GM21717 (cell line): Measurements from ENCODE around the gene TP53TG3D.
"Not testable (repeated sequence)": the region's sequence is repeated elsewhere in the genome, so short reads cannot be mapped to it uniquely, and the experiment has no call there.

Experiments used
- ATAC-seq: cut with Tn5 transposase; IDR thresholded peaks from one replicate; pipeline ENCODE4 v1.9.1; 2021; ENCODE audit warnings: mild to moderate bottlenecking, moderate library complexity; ENCODE audit not compliant: unreplicated experiment

Gene TP53TG3D, protein sequence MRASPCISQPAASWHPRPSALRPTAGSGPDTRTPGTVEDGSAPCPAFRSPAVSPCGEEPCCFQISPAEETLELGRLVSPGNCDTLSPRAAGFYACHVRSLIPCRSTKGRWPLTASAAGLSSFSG

GRCh38 chr16:32252986-32253385 lies at the start of gene TP53TG3D:
Gene TP53TG3D (plus strand): TSS chr16:32253286. CDS start chr16:32253354, 68 bp downstream.
- not testable (repeated sequence) for ATAC-seq

DNA sequence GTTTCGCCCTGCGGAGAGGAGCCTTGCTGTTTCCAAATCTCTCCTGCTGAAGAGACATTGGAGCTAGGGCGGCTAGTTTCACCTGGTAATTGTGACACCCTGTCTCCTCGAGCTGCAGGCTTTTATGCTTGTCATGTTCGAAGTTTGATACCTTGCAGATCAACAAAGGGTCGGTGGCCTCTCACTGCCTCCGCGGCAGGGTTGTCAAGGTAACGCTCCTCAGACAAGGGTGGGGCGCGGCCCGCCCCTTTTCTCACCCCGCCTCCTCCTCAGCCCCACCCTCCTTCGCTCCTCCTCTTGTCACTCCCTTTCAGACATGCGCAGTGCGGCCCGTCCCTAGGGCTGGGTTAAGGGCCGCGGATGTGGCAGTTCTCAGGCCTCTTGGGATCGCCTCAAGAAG lies 421 bp downstream of the TP53TG3D start:
- not testable (repeated sequence) for ATAC-seq

GRCh38 chr16:32261526-32261925 lies 8.4 kb downstream of the TP53TG3D start:
- ATAC-seq = not testable (repeated sequence)

DNA sequence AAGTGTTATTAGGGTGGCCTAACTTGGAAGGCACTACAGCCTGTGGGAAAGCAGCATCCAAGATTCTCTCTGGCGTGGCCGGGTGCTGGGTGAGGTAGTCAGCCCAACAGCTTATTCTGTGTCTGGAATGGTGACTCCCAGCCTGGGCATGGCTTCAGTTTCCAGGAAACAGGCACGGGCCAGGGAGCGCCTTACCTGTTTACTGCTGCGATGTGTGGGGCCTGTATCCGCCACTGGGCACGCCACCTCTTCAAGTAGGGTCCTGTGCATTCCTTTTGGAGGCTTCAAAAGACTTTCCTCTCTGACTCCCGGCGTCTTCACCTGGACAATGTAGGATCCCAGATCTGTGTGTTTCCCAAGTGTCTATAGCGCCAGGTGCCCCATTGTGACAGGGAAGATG lies 10.5 kb downstream of the TP53TG3D start:
- not testable (repeated sequence) for ATAC-seq

DNA sequence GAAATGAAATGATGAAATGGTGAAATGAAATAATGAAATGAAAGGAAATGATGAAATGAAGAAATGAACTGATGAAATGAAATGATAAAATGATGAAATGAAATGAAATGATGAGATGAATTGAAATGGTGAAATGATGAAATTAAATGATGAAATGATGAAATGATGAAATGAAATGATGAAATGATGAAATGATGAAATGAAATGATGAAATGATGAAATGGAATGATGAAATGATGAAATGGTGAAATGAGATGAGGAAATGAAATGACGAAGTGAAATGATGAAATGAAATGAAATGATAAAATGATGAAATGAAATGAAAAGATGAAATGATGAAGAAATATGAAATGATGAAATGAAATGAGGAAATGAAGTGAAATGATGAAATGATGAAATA lies 28.8 kb downstream of the TP53TG3D start:
- ATAC-seq = not testable (repeated sequence)

DNA sequence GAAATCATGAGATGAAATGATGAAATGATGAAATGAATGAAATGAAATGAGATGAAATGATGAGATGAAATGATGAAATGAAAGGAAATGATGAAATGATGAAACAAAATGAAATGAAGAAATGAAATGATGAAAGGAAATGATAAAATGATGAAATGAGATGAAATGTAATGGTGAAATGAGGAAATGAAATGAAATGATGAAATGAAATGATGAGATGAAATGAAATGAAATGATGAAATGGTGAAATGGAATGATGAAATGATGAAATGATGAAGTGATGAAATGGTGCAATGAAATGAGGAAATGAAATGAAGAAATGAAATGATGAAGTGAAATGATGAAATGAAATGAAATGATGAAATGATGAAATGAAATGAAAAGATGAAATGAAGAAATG lies 29.9 kb downstream of the TP53TG3D start:
- ATAC-seq = not testable (repeated sequence)

- not testable (repeated sequence) for ATAC-seq
These were observed 30.9 kb downstream of the TP53TG3D start for GRCh38 chr16:32283917-32284495.

- not testable (repeated sequence) for ATAC-seq
These were observed 32.0 kb downstream of the TP53TG3D start for GRCh38 chr16:32284800-32285796.

- not testable (repeated sequence) for ATAC-seq
These were observed 33.1 kb downstream of the TP53TG3D start for GRCh38 chr16:32286193-32286592.

DNA sequence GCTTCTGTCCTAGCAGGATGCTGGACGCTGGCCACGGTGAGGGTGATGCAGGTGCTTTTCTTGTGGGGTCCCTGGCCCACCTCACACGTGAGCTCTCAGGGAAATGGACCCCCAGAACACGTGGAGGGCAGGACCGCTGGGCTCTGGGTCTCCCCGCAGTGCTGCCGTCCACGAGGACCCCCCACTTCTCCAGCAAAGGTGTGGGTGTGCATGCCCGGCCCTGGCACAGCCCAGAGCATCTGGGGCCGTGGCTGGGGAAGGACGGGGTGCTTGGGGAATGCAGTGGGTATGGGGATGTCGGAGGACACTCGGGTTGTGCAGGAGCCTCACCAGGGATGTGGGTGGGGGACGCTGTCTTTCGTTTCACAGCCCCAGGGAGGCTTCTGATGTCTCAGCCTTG lies 34.7 kb downstream of the TP53TG3D start:
- ATAC-seq = not testable (repeated sequence)

DNA sequence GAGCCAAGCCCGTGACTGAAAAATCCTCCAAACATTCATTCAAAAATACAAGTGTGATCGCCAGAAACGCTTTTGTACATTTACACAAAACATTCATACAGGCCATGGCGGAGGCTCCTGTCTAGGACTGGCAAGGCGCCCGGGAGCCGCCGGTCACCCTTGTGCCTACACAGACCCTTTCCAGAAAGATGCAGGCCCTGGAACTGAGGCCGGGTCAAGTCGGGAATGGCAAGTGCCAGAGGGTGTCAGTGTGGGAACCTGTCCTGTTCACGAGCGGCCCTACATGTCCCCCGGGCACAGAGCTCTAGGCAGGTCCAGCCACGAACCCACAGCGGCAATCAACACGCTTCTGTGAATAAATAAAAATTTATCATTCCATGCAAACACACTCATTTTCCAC lies 36.1 kb downstream of the TP53TG3D start:
- not testable (repeated sequence) for ATAC-seq

DNA sequence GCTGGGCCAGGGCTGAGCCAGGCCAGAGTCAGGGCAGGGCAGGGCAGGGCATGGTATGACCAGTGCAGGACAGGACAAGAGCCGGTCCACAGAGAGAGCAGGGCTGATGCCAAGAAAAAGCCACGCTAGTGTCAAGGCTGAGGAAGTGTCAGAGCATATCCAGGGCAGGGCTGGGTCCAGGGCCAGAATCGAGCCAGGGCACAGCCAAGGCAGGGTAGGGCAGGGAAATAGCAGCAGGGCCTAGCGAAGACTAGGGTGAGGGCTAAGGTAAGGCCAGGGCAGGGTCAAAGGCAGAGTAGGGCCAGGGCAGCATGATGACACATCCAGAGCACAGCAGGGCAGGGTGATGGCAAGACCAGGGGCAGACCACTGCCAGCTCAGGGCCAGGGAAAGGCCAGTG lies 49.7 kb downstream of the TP53TG3D start:
- ATAC-seq = not testable (repeated sequence)
